Keratinocyte (primary cell): ENCODE results near the gene ADGRB3. TPM values are rescaled to one million over a fixed set of nuclear protein-coding genes. Genes with fewer than 3 reads are reported as not detected.

Experiments used
- DNase-seq: peaks from one replicate; pipeline ENCODE4 v3.0.0-alpha.2; 2011; ENCODE audit warnings: low read depth, missing footprints, low spot score
- FAIRE-seq: peaks from 2 replicates; lab custom pipeline; 2011; peaks lifted over from hg19 to GRCh38; lab: Jason Lieb, UNC
- H2AFZ ChIP-seq: 2 replicates; pipeline ENCODE4 v1.6.0; 2012; ENCODE audit warnings: low read length, control low read depth, inconsistent platforms; ENCODE audit not compliant: control insufficient read depth
- H3K27ac ChIP-seq: 2 replicates; pipeline ENCODE4 v1.5.1; 2011; ENCODE audit warnings: low read length; ENCODE audit not compliant: control insufficient read depth, insufficient read depth
- H3K27me3 ChIP-seq: 3 replicates; pipeline ENCODE4 v1.6.0; 2011; ENCODE audit warnings: low read length; ENCODE audit not compliant: control insufficient read depth, insufficient read depth; ENCODE audit errors: extremely low read depth
- H3K36me3 ChIP-seq, 2 experiments: 2 replicates in 1 of 2; 3 replicates in 1 of 2; pipeline ENCODE4 v1.5.1; 2011; ENCODE audit warnings: low read length in 2 of 2, mild to moderate bottlenecking in 1 of 2; ENCODE audit not compliant: control insufficient read depth in 2 of 2, insufficient read depth in 2 of 2; ENCODE audit errors: extremely low read depth in 1 of 2
- H3K4me1 ChIP-seq: 3 replicates; pipeline ENCODE4 v1.5.1; 2011; ENCODE audit warnings: low read length; ENCODE audit not compliant: control insufficient read depth, insufficient read depth; ENCODE audit errors: extremely low read depth
- H3K4me2 ChIP-seq: 3 replicates; pipeline ENCODE4 v1.6.0; 2011; ENCODE audit warnings: low read depth, low read length; ENCODE audit not compliant: control insufficient read depth, insufficient read depth; ENCODE audit errors: extremely low read depth
- H3K4me3 ChIP-seq, 3 experiments: fragments of 200-600 bp in 1 of 3; sonication (generic) in 1 of 3; 2 replicates in 2 of 3; 3 replicates in 1 of 3; pipeline ENCODE4 v1.5.1; 2011 to 2016; ENCODE audit warnings: low read length in 3 of 3, mild to moderate bottlenecking in 3 of 3, control low read depth in 2 of 3, inconsistent platforms in 1 of 3, low read depth in 1 of 3, mixed read lengths in 1 of 3, mixed run types in 1 of 3, moderate library complexity in 1 of 3; ENCODE audit not compliant: control insufficient read depth in 2 of 3, insufficient read depth in 2 of 3; ENCODE audit errors: extremely low read depth in 1 of 3
- H3K79me2 ChIP-seq: 2 replicates; pipeline ENCODE4 v1.6.0; 2012; ENCODE audit warnings: low read length; ENCODE audit not compliant: control insufficient read depth, insufficient read depth
- H3K9ac ChIP-seq: 3 replicates; pipeline ENCODE4 v1.6.0; 2011; ENCODE audit warnings: low read length; ENCODE audit not compliant: control insufficient read depth, insufficient read depth; ENCODE audit errors: extremely low read depth
- H3K9me1 ChIP-seq: 3 replicates; pipeline ENCODE4 v1.6.0; 2011; ENCODE audit warnings: low read length; ENCODE audit not compliant: control insufficient read depth, insufficient read depth; ENCODE audit errors: extremely low read depth
- H3K9me3 ChIP-seq: 2 replicates; pipeline ENCODE4 v1.5.1; 2012; ENCODE audit warnings: low read depth, low read length; ENCODE audit not compliant: control insufficient read depth
- H4K20me1 ChIP-seq: 3 replicates; pipeline ENCODE4 v1.6.0; 2011; ENCODE audit warnings: low read length; ENCODE audit not compliant: control insufficient read depth, insufficient read depth; ENCODE audit errors: extremely low read depth
- EZH2 ChIP-seq: IDR thresholded peaks from one replicate; pipeline ENCODE4 v1.6.1; 2012; ENCODE audit warnings: inconsistent platforms, mild to moderate bottlenecking, low read length, moderate library complexity
- dilution Hi-C: fragments of 300-500 bp; cut with MboI; formaldehyde crosslinking; loops from one replicate; pipeline ENCODE4 v1.7.0; 2020; ENCODE audit warnings: low sequenced_read_pairs; ENCODE audit not compliant: extremely low pct_ligation_motif_present
- polyA plus RNA-seq, 5 experiments: library from polyadenylated mRNA; depleted of rRNA in 3 of 5; stranded (reverse) in 3 of 5; stranded (forward) in 1 of 5; unstranded in 1 of 5; fragments of >200 nt; gene quantifications; 1 replicate in 1 of 5; 2 replicates in 3 of 5; 3 replicates in 1 of 5; pipeline versions ENCODE4 v1.2.1 to v1.2.3, GENCODE V29; 2011 to 2012; ENCODE audit warnings: missing spikeins in 2 of 5, low read depth in 1 of 5, low replicate concordance in 1 of 5
- TF ChIP-seq, protein P1 (sequence below), 3 experiments: IDR thresholded peaks in 1 of 3; conservative IDR thresholded peaks in 1 of 3; optimal IDR thresholded peaks in 1 of 3; 2 replicates in 2 of 3; 3 replicates in 1 of 3; pipeline versions ENCODE3 to v1.5.1; 2011; ENCODE audit warnings: low read length in 3 of 3, mild to moderate bottlenecking in 3 of 3, moderate library complexity in 2 of 3, control low read depth in 1 of 3, inconsistent platforms in 1 of 3; ENCODE audit not compliant: insufficient read depth in 2 of 3; ENCODE audit errors: extremely low read depth in 1 of 3

The ADGRB3 gene
- polyA plus RNA-seq, 1 donor (not counting 4 experiments of a cell fraction or from before 2014, with no cell fraction given), result not detected

DNA sequence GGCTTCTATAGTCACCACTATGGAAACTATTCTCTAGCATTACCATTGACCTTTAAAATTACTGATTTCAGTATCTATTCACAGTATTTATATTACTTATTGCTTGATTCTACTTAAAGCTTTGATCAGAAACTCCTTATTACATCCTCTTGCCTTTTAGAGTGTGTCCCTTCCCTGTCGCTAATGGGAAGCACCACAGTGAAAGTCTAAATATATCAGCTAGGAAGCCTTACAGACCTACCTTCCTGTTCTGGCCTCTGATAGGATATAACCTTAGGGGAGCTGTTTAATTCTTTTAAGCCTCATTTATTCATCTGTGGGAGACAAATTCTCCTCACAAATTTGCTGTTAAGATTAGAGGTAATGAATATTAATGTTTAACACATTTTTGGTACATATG, 122.7 kb downstream of the ADGRB3 start:
- no peaks in the 10 kb centered on the region for H3K9me1 ChIP-seq
- H2AFZ ChIP-seq, result no peak overlapping the region
- H3K9me3 ChIP-seq, result no peaks in the 10 kb centered on the region
- dilution Hi-C loops, result no loop called here
- no peaks in the 10 kb centered on the region for H3K79me2 ChIP-seq
- no peak overlapping the region for H3K9ac ChIP-seq
- H3K27me3 ChIP-seq, result no peaks in the 10 kb centered on the region
- no peaks in the 10 kb centered on the region for H4K20me1 ChIP-seq
- TF ChIP-seq, protein P1, sequence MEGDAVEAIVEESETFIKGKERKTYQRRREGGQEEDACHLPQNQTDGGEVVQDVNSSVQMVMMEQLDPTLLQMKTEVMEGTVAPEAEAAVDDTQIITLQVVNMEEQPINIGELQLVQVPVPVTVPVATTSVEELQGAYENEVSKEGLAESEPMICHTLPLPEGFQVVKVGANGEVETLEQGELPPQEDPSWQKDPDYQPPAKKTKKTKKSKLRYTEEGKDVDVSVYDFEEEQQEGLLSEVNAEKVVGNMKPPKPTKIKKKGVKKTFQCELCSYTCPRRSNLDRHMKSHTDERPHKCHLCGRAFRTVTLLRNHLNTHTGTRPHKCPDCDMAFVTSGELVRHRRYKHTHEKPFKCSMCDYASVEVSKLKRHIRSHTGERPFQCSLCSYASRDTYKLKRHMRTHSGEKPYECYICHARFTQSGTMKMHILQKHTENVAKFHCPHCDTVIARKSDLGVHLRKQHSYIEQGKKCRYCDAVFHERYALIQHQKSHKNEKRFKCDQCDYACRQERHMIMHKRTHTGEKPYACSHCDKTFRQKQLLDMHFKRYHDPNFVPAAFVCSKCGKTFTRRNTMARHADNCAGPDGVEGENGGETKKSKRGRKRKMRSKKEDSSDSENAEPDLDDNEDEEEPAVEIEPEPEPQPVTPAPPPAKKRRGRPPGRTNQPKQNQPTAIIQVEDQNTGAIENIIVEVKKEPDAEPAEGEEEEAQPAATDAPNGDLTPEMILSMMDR (optimal IDR thresholded peaks at IDR 0.05 in 1 of 3, IDR thresholded peaks at IDR 0.05 in 1 of 3, conservative IDR thresholded peaks at IDR 0.05 in 1 of 3; ENCODE audit: extremely low read depth in 1 of 3, insufficient read depth in 2 of 3, low read length in 3 of 3), result no peak
- no peak for TF ChIP-seq EZH2
- H3K4me1 ChIP-seq, result no peaks in the 10 kb centered on the region
- no peaks in the 10 kb centered on the region for H3K36me3 ChIP-seq
- H3K4me2 ChIP-seq, result no peak overlapping the region
- no peak for FAIRE-seq
- no peak overlapping the region for H3K4me3 ChIP-seq
- no peak for DNase-seq
- H3K27ac ChIP-seq, result no peak overlapping the region

DNA sequence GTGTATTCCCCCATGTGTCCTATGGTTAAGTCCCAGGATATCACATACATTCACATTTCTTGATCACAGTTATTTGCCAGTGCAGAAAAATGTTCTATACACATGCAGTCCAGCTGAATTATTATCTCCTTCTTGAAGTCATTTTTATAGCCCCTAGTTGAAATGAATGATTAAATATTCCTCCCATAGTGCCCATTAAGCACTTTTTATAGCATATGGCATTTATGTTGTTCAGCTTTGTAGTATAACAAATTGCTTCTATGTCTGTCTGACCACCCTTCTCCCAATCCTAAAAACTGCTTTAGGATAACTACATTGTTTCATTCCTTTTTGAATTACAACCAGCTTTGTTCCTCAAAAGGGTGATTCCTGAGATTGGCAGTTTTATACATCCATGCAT, 123.5 kb downstream of the ADGRB3 start:
- Histone ChIP-seq H3K27me3 (no peaks in the 10 kb centered on the region), H3K36me3 (no peaks in the 10 kb centered on the region), H3K27ac (no peak overlapping the region), H3K9ac (no peak overlapping the region), H3K9me1 (no peaks in the 10 kb centered on the region), H3K4me1 (no peaks in the 10 kb centered on the region), H2AFZ (no peak overlapping the region), H3K4me2 (no peak overlapping the region), H4K20me1 (no peaks in the 10 kb centered on the region), H3K9me3 (no peaks in the 10 kb centered on the region), H3K4me3 (no peak overlapping the region), H3K79me2 (no peaks in the 10 kb centered on the region)
- dilution Hi-C loops, result no loop called here
- FAIRE-seq, result no peak
- no peak for DNase-seq
- TF ChIP-seq, protein P1 (optimal IDR thresholded peaks at IDR 0.05 in 1 of 3, IDR thresholded peaks at IDR 0.05 in 1 of 3, conservative IDR thresholded peaks at IDR 0.05 in 1 of 3; ENCODE audit: extremely low read depth in 1 of 3, insufficient read depth in 2 of 3, low read length in 3 of 3), result no peak
- TF ChIP-seq EZH2, result no peak
